Ascending aorta (tissue), 2 donors: ENCODE results near the gene STX1A. TPM values are rescaled to one million over a fixed set of nuclear protein-coding genes. Genes with fewer than 3 reads are reported as not detected.
"Not testable (repeated sequence)": the region's sequence is repeated elsewhere in the genome, so short reads cannot be mapped to it uniquely, and the experiment has no call there.

Source experiments
- DNase-seq, 2 donors: peaks; one replicate each; pipeline ENCODE4 v3.0.0-alpha.2; 2019; ENCODE audit warnings: low spot score in 2 of 2
- H3K27ac ChIP-seq, 2 donors: fragments of 200-600 bp; sonication (generic); one replicate each; pipeline ENCODE4 v1.5.1; 2016 to 2017; ENCODE audit warnings: mild to moderate bottlenecking in 1 of 2
- H3K27me3 ChIP-seq: fragments of 200-600 bp; sonication (generic); one replicate; pipeline ENCODE4 v1.5.1; 2017
- H3K36me3 ChIP-seq, 2 donors: fragments of 200-600 bp; sonication (generic); one replicate each; pipeline ENCODE4 v1.5.1; 2016
- H3K4me1 ChIP-seq, 2 donors: fragments of 200-600 bp; sonication (generic); one replicate each; pipeline ENCODE4 v1.5.1; 2016 to 2017; ENCODE audit warnings: mild to moderate bottlenecking in 1 of 2
- H3K4me3 ChIP-seq, 2 donors: fragments of 200-600 bp; sonication (generic); one replicate each; pipeline ENCODE4 v1.5.1; 2016 to 2017; ENCODE audit warnings: mild to moderate bottlenecking in 1 of 2
- H3K9me3 ChIP-seq, 2 donors: fragments of 200-600 bp; sonication (generic); one replicate each; pipeline ENCODE4 v1.5.1; 2016
- CTCF ChIP-seq, 3 experiments: fragments of 200-600 bp in 2 of 3; fragments of 450-650 bp in 1 of 3; sonication (generic) in 2 of 3; IDR thresholded peaks; one replicate each; pipeline ENCODE4 v1.5.1; 2016 to 2019; ENCODE audit warnings: antibody characterized with exemption in 3 of 3, mild to moderate bottlenecking in 1 of 3, moderate library complexity in 1 of 3
- intact Hi-C: fragments of 100-400 bp; cut with DNase I; formaldehyde crosslinking; loops from one replicate; pipeline ENCODE4 v1.15.1; 2023
- total RNA-seq: library from RNA; depleted of rRNA; stranded (reverse); fragments of >200 nt; gene quantifications from one replicate; pipeline ENCODE4 v1.1.0, GENCODE V29; 2016

The STX1A gene
- total RNA-seq, 1 donor from 2014 or later, result 13.1 TPM

DNA sequence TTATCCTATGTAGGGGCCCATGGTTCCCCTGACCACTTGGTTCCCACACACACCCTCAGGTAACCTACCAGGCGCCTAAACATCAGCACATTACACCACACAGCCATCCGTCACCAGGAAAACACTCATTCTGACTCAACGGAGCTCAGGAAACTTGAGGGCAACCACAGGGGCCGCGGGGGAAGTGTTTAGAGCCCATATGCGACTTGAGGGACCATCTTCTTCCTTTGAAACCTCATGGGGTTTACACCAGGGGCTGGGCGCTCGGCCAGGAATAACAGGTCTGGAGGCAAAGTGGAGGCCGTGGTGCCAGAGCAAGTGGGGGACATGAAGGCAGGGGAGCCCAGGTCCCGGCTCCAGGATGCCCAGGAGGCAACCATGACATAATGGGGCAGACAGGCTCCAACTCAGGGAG is 1.5 kb downstream of the STX1A start:
- no peak for TF ChIP-seq CTCF (IDR thresholded peaks at IDR 0.05)

GRCh38 chr7:73717025-73717807 is 2.3 kb downstream of the STX1A start:
- Histone ChIP-seq H3K9me3 (no peaks in the 10 kb centered on the region), H3K27me3 (no peaks in the 10 kb centered on the region), H3K4me1 (peaks cover 20 to 43% of the 10 kb centered on the region in 2 donors), H3K4me3 (peak overlapping the region in 1 of 2 donors; percentile 97), H3K36me3 (no peaks in the 10 kb centered on the region), H3K27ac (peak overlapping the region; percentile 27 to 51)
- intact Hi-C loops, result no loop called here
- no peak for TF ChIP-seq CTCF (IDR thresholded peaks at IDR 0.05)
- DNase-seq, result no peak

More for the DNA sequence above, 1.5 kb downstream of the STX1A start:
- Histone ChIP-seq H3K27ac (peak overlapping the region; percentile 17 to 51), H3K27me3 (no peaks in the 10 kb centered on the region), H3K9me3 (no peaks in the 10 kb centered on the region), H3K4me3 (peak overlapping the region; percentile 93 to 97), H3K4me1 (peaks cover 20 to 43% of the 10 kb centered on the region in 2 donors), H3K36me3 (no peaks in the 10 kb centered on the region)
- intact Hi-C loops, result loop anchor here (2.0 kb wide), 1 partner anchor 35 kb away; the partner anchor contains the start of genes BUD23 and DNAJC30
- peak; percentile 32 to 81 for DNase-seq

DNA sequence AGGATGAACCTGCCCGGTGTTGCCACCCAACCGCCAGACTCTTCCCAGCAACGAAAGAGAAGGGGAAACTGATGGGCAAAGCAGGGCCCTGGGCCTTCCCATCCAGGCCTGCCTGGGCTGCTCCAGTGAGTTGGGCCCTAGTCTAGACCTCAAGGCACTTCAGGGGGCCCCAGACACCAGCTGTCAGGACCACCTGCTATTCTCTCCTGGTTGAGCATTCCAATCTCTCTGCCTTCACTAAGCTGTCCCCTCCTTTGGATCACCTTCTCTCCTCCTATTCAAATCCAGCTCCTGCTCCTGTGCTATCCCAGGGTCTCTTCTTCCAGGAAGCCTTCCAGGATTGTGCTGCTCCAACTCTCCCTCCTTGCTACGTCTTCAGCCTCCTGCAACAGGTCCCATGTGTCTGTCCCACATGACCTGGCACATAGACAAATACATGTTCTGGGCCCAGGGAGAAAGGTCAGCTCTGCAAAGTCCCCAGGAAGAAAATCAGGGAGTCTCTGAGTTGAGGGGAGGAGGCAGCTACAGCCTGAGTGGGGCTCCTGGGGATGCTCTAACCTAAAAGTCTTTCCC is 3.1 kb downstream of the STX1A start:
- intact Hi-C loops, result no loop called here
- Histone ChIP-seq H3K27me3 (no peaks in the 10 kb centered on the region), H3K9me3 (no peaks in the 10 kb centered on the region), H3K4me1 (peaks cover 20 to 42% of the 10 kb centered on the region in 2 donors), H3K27ac (no peak overlapping the region), H3K4me3 (peak overlapping the region in 1 of 2 donors; percentile 97), H3K36me3 (no peaks in the 10 kb centered on the region)
- DNase-seq, result no peak
- TF ChIP-seq CTCF (IDR thresholded peaks at IDR 0.05), result no peak

GRCh38 chr7:73715648-73716317 is 3.7 kb downstream of the STX1A start:
- Histone ChIP-seq H3K9me3 (no peaks in the 10 kb centered on the region), H3K27ac (peak overlapping the region in 1 of 2 donors; percentile 10), H3K27me3 (no peaks in the 10 kb centered on the region), H3K4me3 (no peak overlapping the region), H3K4me1 (peaks cover 20 to 38% of the 10 kb centered on the region in 2 donors), H3K36me3 (no peaks in the 10 kb centered on the region)
- no peak for TF ChIP-seq CTCF (IDR thresholded peaks at IDR 0.05)
- intact Hi-C loops, result no loop called here
- DNase-seq, result peak in 1 of 2 donors; percentile 81

DNA sequence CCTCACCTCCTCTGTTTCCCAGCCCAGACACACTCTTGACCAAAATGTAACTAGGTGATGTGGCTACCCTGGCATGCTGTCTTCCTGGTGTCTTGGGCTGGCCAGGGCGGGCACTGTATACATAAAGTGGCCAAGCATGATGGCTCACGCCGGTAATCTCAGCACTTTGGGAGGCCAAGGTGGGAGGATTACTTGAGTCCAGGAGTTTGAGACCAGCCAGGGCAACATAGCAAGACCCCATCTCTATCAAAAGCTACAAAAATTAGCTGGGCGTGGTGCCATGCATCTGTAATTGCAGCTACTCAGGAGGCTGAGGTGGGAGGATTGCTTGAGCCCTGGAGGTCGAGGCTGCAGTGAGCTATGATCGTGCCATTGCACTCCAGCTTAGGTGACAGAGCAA is 6.2 kb downstream of the STX1A start:
- H3K27me3 ChIP-seq, H3K9me3 ChIP-seq, H3K36me3 ChIP-seq, H3K27ac ChIP-seq, H3K4me3 ChIP-seq, DNase-seq, intact Hi-C loops: not testable (repeated sequence)
- H3K4me1 ChIP-seq, result peaks cover 14 to 22% of the 10 kb centered on the region in 2 donors

DNA sequence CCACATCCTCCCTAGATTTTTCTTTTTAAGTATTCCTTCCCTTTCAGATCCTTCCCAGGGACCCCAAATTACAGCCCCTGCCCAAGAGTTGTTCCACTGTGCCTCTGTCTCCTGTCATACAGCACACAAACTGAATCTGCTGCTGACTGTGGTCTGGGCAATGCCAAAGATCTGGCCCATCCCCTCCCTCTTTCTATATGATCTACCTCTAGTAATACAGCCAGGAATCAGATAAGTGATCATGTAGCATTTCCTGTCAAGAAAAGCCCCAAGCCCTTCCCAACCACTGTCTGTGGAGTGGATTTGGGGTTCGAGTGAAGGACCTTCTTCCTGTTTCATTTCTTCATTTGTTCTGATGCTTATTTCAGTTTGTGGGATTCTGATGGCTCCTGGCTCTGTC is 6.7 kb downstream of the STX1A start:
- H3K4me3 ChIP-seq, result no peak overlapping the region
- no peaks in the 10 kb centered on the region for H3K36me3 ChIP-seq
- H3K27me3 ChIP-seq, result no peaks in the 10 kb centered on the region
- H3K9me3 ChIP-seq, result no peaks in the 10 kb centered on the region
- intact Hi-C loops, result no loop called here
- no peak overlapping the region for H3K27ac ChIP-seq
- peaks cover 9 to 18% of the 10 kb centered on the region in 2 donors for H3K4me1 ChIP-seq
- no peak for TF ChIP-seq CTCF (IDR thresholded peaks at IDR 0.05)
- no peak for DNase-seq
